KMS-11 (cell line): Measurements from ENCODE around the gene SCRN3.

ENCODE experiments used
- H2AFZ ChIP-seq: fragments of 200-600 bp; sonication (generic); 2 replicates; pipeline ENCODE4 v1.6.1; 2016; ENCODE audit warnings: antibody characterized with exemption, mixed run types, low read depth
- H3K27ac ChIP-seq: fragments of 200-600 bp; sonication (generic); 2 replicates; pipeline ENCODE4 v1.6.1; 2016; ENCODE audit warnings: mild to moderate bottlenecking, mixed run types
- H3K27me3 ChIP-seq: fragments of 200-600 bp; sonication (generic); 2 replicates; pipeline ENCODE4 v1.6.1; 2017; ENCODE audit warnings: mild to moderate bottlenecking, low read depth, mixed run types, moderate library complexity; ENCODE audit not compliant: insufficient read depth
- H3K36me3 ChIP-seq: fragments of 200-600 bp; sonication (generic); 2 replicates; pipeline ENCODE4 v1.6.1; 2017; ENCODE audit warnings: mild to moderate bottlenecking, mixed run types; ENCODE audit not compliant: insufficient read depth
- H3K4me1 ChIP-seq: fragments of 200-600 bp; sonication (generic); 2 replicates; pipeline ENCODE4 v1.6.1; 2016; ENCODE audit warnings: mild to moderate bottlenecking, low read depth, mixed run types; ENCODE audit not compliant: poor library complexity, severe bottlenecking
- H3K4me2 ChIP-seq: fragments of 200-600 bp; sonication (generic); 2 replicates; pipeline ENCODE4 v1.7.0; 2016; ENCODE audit warnings: mild to moderate bottlenecking, mixed run types
- H3K4me3 ChIP-seq: fragments of 200-600 bp; sonication (generic); IDR thresholded peaks from 2 replicates; pipeline ENCODE4 v1.6.1; 2017; ENCODE audit warnings: low read depth, low read length, mixed read lengths; ENCODE audit not compliant: insufficient read depth
- H3K79me2 ChIP-seq: fragments of 200-600 bp; sonication (generic); 2 replicates; pipeline ENCODE4 v1.6.1; 2016; ENCODE audit warnings: low read depth, mixed run types; ENCODE audit not compliant: insufficient read depth
- H3K9ac ChIP-seq: fragments of 200-600 bp; sonication (generic); 2 replicates; pipeline ENCODE4 v1.6.1; 2016; ENCODE audit warnings: mild to moderate bottlenecking, mixed run types
- H4K20me1 ChIP-seq: fragments of 200-600 bp; sonication (generic); 2 replicates; pipeline ENCODE4 v1.6.1; 2016; ENCODE audit warnings: mild to moderate bottlenecking, mixed run types; ENCODE audit not compliant: insufficient read depth
- CTCF ChIP-seq: fragments of 200-600 bp; sonication (generic); conservative IDR thresholded peaks from 2 replicates; pipeline ENCODE4 v1.6.1; 2017; ENCODE audit warnings: low read depth, mild to moderate bottlenecking, antibody characterized with exemption, low read length, moderate library complexity, mixed read lengths

SCRN3 gene

GRCh38 chr2:174438146-174438886 is 42.8 kb downstream of the SCRN3 start:
- no peak overlapping the region for H2AFZ ChIP-seq
- no peaks in the 10 kb centered on the region for H3K4me1 ChIP-seq
- TF ChIP-seq CTCF = no peak
- no peaks in the 10 kb centered on the region for H3K36me3 ChIP-seq
- no peak overlapping the region for H3K9ac ChIP-seq
- no peaks in the 10 kb centered on the region for H3K27me3 ChIP-seq
- H4K20me1 ChIP-seq = no peaks in the 10 kb centered on the region
- H3K79me2 ChIP-seq = no peaks in the 10 kb centered on the region
- H3K4me2 ChIP-seq = no peak overlapping the region
- no peak overlapping the region for H3K27ac ChIP-seq
- H3K4me3 ChIP-seq = no peak overlapping the region

- Histone ChIP-seq H3K4me2 (no peak overlapping the region), H3K4me1 (no peaks in the 10 kb centered on the region), H3K79me2 (no peaks in the 10 kb centered on the region), H3K9ac (no peak overlapping the region), H4K20me1 (no peaks in the 10 kb centered on the region), H3K4me3 (no peak overlapping the region), H3K36me3 (no peaks in the 10 kb centered on the region), H2AFZ (no peak overlapping the region), H3K27me3 (no peaks in the 10 kb centered on the region), H3K27ac (no peak overlapping the region)
- no peak for TF ChIP-seq CTCF
These were observed 43.8 kb downstream of the SCRN3 start for GRCh38 chr2:174439323-174439722.

GRCh38 chr2:174439950-174440349 is 44.4 kb downstream of the SCRN3 start:
- no peak overlapping the region for H3K9ac ChIP-seq
- no peak overlapping the region for H3K27ac ChIP-seq
- no peaks in the 10 kb centered on the region for H3K36me3 ChIP-seq
- no peaks in the 10 kb centered on the region for H3K27me3 ChIP-seq
- no peaks in the 10 kb centered on the region for H3K4me1 ChIP-seq
- no peak for TF ChIP-seq CTCF
- no peaks in the 10 kb centered on the region for H4K20me1 ChIP-seq
- no peak overlapping the region for H2AFZ ChIP-seq
- H3K79me2 ChIP-seq = no peaks in the 10 kb centered on the region
- H3K4me2 ChIP-seq = no peak overlapping the region
- no peak overlapping the region for H3K4me3 ChIP-seq

- H3K27ac ChIP-seq = no peak overlapping the region
- H2AFZ ChIP-seq = no peak overlapping the region
- H3K79me2 ChIP-seq = no peaks in the 10 kb centered on the region
- H4K20me1 ChIP-seq = no peaks in the 10 kb centered on the region
- H3K36me3 ChIP-seq = no peaks in the 10 kb centered on the region
- no peak overlapping the region for H3K4me2 ChIP-seq
- H3K4me1 ChIP-seq = no peaks in the 10 kb centered on the region
- H3K27me3 ChIP-seq = no peaks in the 10 kb centered on the region
- TF ChIP-seq CTCF = no peak
- H3K9ac ChIP-seq = no peak overlapping the region
- no peak overlapping the region for H3K4me3 ChIP-seq
These were observed 47.3 kb downstream of the SCRN3 start for GRCh38 chr2:174442546-174443510.
